H1 (cell line): ENCODE measurements around the gene MPHOSPH9. TPM values are rescaled to one million over a fixed set of nuclear protein-coding genes. Genes with fewer than 3 reads are reported as not detected.

Experiments used
- CTCF ChIA-PET: fragments of 300-600 bp; sonication (Branson Sonifier 250); formaldehyde crosslinking; loops from one replicate; lab custom pipeline; 2021; ENCODE audit not compliant: partially characterized antibody; lab: Charles Lee
- POLR2A ChIA-PET: fragments of 300-600 bp; sonication (Branson Sonifier 250); formaldehyde crosslinking; loops from one replicate; lab custom pipeline; 2021; ENCODE audit warnings: inconsistent platforms; ENCODE audit not compliant: partially characterized antibody; lab: Charles Lee
- DNase-seq, 2 experiments: peaks; one replicate each; pipeline versions ENCODE4 v3.0.0 to v3.0.0-alpha.2; 2010 to 2022; ENCODE audit warnings: low spot score in 2 of 2, low read depth in 1 of 2, mixed read lengths in 1 of 2
- FAIRE-seq: peaks from 2 replicates; lab custom pipeline; 2011; peaks lifted over from hg19 to GRCh38; lab: Jason Lieb, UNC
- H2AFZ ChIP-seq: 2 replicates; pipeline ENCODE4 v1.8.1; 2012; ENCODE audit warnings: low read length, inconsistent platforms
- H2AK5ac ChIP-seq: 2 replicates; pipeline ENCODE4 v1.6.1; 2013; ENCODE audit warnings: low read depth, low read length
- H2BK120ac ChIP-seq: replicated peaks from 2 replicates; pipeline ENCODE3; 2013; ENCODE audit warnings: low read depth, low read length, inconsistent platforms
- H2BK12ac ChIP-seq: 2 replicates; pipeline ENCODE4 v1.6.1; 2013; ENCODE audit warnings: low read depth, low read length
- H2BK15ac ChIP-seq: 2 replicates; pipeline ENCODE4 v1.6.1; 2013; ENCODE audit warnings: low read length
- H2BK20ac ChIP-seq: 2 replicates; pipeline ENCODE4 v1.6.1; 2013; ENCODE audit warnings: low read length
- H2BK5ac ChIP-seq: 2 replicates; pipeline ENCODE4 v1.6.1; 2013; ENCODE audit warnings: low read depth, low read length
- H3K14ac ChIP-seq: 2 replicates; pipeline ENCODE4 v1.6.1; 2013; ENCODE audit warnings: inconsistent platforms; ENCODE audit not compliant: insufficient read length
- H3K18ac ChIP-seq: 2 replicates; pipeline ENCODE4 v1.6.1; 2013; ENCODE audit warnings: low read length; ENCODE audit errors: extremely low read depth
- H3K23ac ChIP-seq: 2 replicates; pipeline ENCODE4 v1.6.1; 2013; ENCODE audit warnings: inconsistent platforms; ENCODE audit not compliant: insufficient read length
- H3K23me2 ChIP-seq: 2 replicates; pipeline ENCODE4 v1.6.1; 2013; ENCODE audit warnings: low read depth, low read length
- H3K27ac ChIP-seq: 2 replicates; pipeline ENCODE4 v1.6.1; 2011; ENCODE audit warnings: low read depth, low read length, inconsistent platforms
- H3K27me3 ChIP-seq, 4 experiments: replicated peaks in 1 of 4; 1 replicate in 1 of 4; 2 replicates in 3 of 4; pipeline versions ENCODE4 v1.6.1 to v1.8.1; 2011 to 2013; ENCODE audit warnings: low read length in 3 of 4, mild to moderate bottlenecking in 3 of 4, inconsistent platforms in 2 of 4, mixed read lengths in 2 of 4, moderate library complexity in 1 of 4; ENCODE audit not compliant: control insufficient read depth in 3 of 4, insufficient read depth in 3 of 4; ENCODE audit errors: extremely low read depth in 1 of 4
- H3K36me3 ChIP-seq, 4 experiments: 2 replicates each; pipeline versions ENCODE4 v1.6.1 to v1.8.1; 2011 to 2013; ENCODE audit warnings: mild to moderate bottlenecking in 4 of 4, low read length in 3 of 4, moderate library complexity in 2 of 4, control low read depth in 1 of 4, inconsistent platforms in 1 of 4; ENCODE audit not compliant: insufficient read depth in 4 of 4, control insufficient read depth in 2 of 4
- H3K4ac ChIP-seq: replicated peaks from 2 replicates; pipeline ENCODE3; 2013; ENCODE audit warnings: low read length, low read depth, mixed read lengths, inconsistent platforms; ENCODE audit not compliant: insufficient read length
- H3K4me1 ChIP-seq, 4 experiments: replicated peaks in 1 of 4; 1 replicate in 1 of 4; 2 replicates in 3 of 4; pipeline versions ENCODE4 v1.6.1 to v1.8.1; 2011 to 2013; ENCODE audit warnings: low read length in 3 of 4, inconsistent platforms in 2 of 4, mixed read lengths in 1 of 4; ENCODE audit not compliant: insufficient read depth in 4 of 4, control insufficient read depth in 3 of 4
- H3K4me2 ChIP-seq, 2 experiments: 2 replicates each; pipeline versions ENCODE4 v1.6.1 to v1.8.1; 2011 to 2013; ENCODE audit warnings: low read depth in 2 of 2, low read length in 2 of 2, control low read depth in 1 of 2, inconsistent platforms in 1 of 2, mild to moderate bottlenecking in 1 of 2; ENCODE audit not compliant: insufficient read depth in 1 of 2
- H3K4me3 ChIP-seq, 4 experiments: fragments of 200-600, 300-600 bp in 1 of 4; sonication (generic), shearing (Covaris generic), sonication (Bioruptor Twin) in 1 of 4; 2 replicates each; pipeline versions ENCODE4 v1.5.1 to v1.8.1; 2011 to 2016; ENCODE audit warnings: low read length in 4 of 4, low read depth in 3 of 4, control low read depth in 2 of 4, inconsistent platforms in 2 of 4, mild to moderate bottlenecking in 2 of 4, mixed read lengths in 1 of 4, moderate library complexity in 1 of 4; ENCODE audit not compliant: insufficient read depth in 2 of 4; ENCODE audit errors: extremely low read depth in 1 of 4
- H3K56ac ChIP-seq: replicated peaks from 2 replicates; pipeline ENCODE3; 2013; ENCODE audit warnings: low read depth, mild to moderate bottlenecking, mixed read lengths, low read length, inconsistent platforms; ENCODE audit not compliant: insufficient read length
- H3K79me1 ChIP-seq: 2 replicates; pipeline ENCODE4 v1.6.1; 2013; ENCODE audit warnings: low read depth, low read length, control low read depth
- H3K79me2 ChIP-seq, 2 experiments: 2 replicates each; pipeline versions ENCODE4 v1.6.1 to v1.8.1; 2012 to 2013; ENCODE audit warnings: low read length in 2 of 2, mild to moderate bottlenecking in 2 of 2, inconsistent platforms in 1 of 2; ENCODE audit not compliant: insufficient read depth in 2 of 2, control insufficient read depth in 1 of 2
- H3K9ac ChIP-seq, 4 experiments: replicated peaks in 1 of 4; 1 replicate in 1 of 4; 2 replicates in 3 of 4; pipeline versions ENCODE4 v1.6.1 to v1.8.1; 2011 to 2013; ENCODE audit warnings: low read depth in 3 of 4, low read length in 3 of 4, control low read depth in 2 of 4, mild to moderate bottlenecking in 2 of 4, moderate library complexity in 2 of 4, inconsistent platforms in 1 of 4; ENCODE audit errors: extremely low read depth in 1 of 4
- H3K9me3 ChIP-seq, 2 experiments: 2 replicates each; pipeline versions ENCODE4 v1.6.1 to v1.8.1; 2012 to 2013; ENCODE audit warnings: mild to moderate bottlenecking in 2 of 2, moderate library complexity in 2 of 2, control low read depth in 1 of 2, inconsistent platforms in 1 of 2, low read depth in 1 of 2, low read length in 1 of 2, mixed read lengths in 1 of 2; ENCODE audit not compliant: insufficient read depth in 2 of 2
- H4K20me1 ChIP-seq, 2 experiments: replicated peaks in 1 of 2; 2 replicates each; pipeline versions ENCODE3 to v1.8.1; 2011 to 2013; ENCODE audit warnings: inconsistent platforms in 2 of 2, low read length in 2 of 2, mild to moderate bottlenecking in 1 of 2; ENCODE audit not compliant: insufficient read depth in 2 of 2, control insufficient read depth in 1 of 2
- H4K5ac ChIP-seq: 2 replicates; pipeline ENCODE4 v1.6.1; 2013; ENCODE audit warnings: low read length, low read depth, mixed read lengths, inconsistent platforms; ENCODE audit not compliant: insufficient read length
- H4K8ac ChIP-seq: 2 replicates; pipeline ENCODE4 v1.8.0; 2013; ENCODE audit warnings: mild to moderate bottlenecking, moderate library complexity, low read length, inconsistent platforms; ENCODE audit not compliant: insufficient read depth; ENCODE audit errors: extremely low read depth
- H4K91ac ChIP-seq: replicated peaks from 2 replicates; pipeline ENCODE3; 2013; ENCODE audit warnings: low read length, mixed read lengths, inconsistent platforms; ENCODE audit not compliant: insufficient read length
- CHD2 ChIP-seq: IDR thresholded peaks from 2 replicates; pipeline ENCODE4 v1.6.1; 2012; ENCODE audit warnings: low read length, improper control_type of control experiment
- GABPA ChIP-seq: IDR thresholded peaks from 2 replicates; pipeline ENCODE4 v1.6.1; 2011; ENCODE audit warnings: mild to moderate bottlenecking, low read length, moderate library complexity, borderline replicate concordance; ENCODE audit not compliant: insufficient read depth
- KDM1A ChIP-seq: fragments of 200-600, 300-600 bp; sonication (generic); IDR thresholded peaks from 2 replicates; pipeline ENCODE4 v1.7.1; 2016; ENCODE audit warnings: mild to moderate bottlenecking, low read length, borderline replicate concordance
- SP1 ChIP-seq: IDR thresholded peaks from 2 replicates; pipeline ENCODE4 v1.6.1; 2011; ENCODE audit warnings: low read depth, low read length
- SRF ChIP-seq: IDR thresholded peaks from 2 replicates; pipeline ENCODE4 v1.6.1; 2011; ENCODE audit warnings: mild to moderate bottlenecking, low read depth, low read length, moderate library complexity
- WGBS, 2 experiments: shearing (Covaris generic) in 1 of 2; methylation state at CpG; one replicate each; pipeline versions ENCODE4 v1.1.6 to v1.1.7; 2013 to 2015; ENCODE audit warnings: low lambda C conversion rate in 2 of 2, mixed read lengths in 2 of 2, inconsistent platforms in 1 of 2, low coverage in 1 of 2, missing lambda C conversion rate in 1 of 2; ENCODE audit not compliant: insufficient replicate concordance in 2 of 2, insufficient coverage in 1 of 2, insufficient read length in 1 of 2; ENCODE audit errors: extremely low coverage in 1 of 2, missing lambda C conversion rate in 1 of 2; 5-methylcytosine and 5-hydroxymethylcytosine counted together
- polyA plus RNA-seq, 7 experiments: library from polyadenylated mRNA; depleted of rRNA in 3 of 7; stranded (reverse) in 5 of 7; unstranded in 2 of 7; fragments of >200 nt in 5 of 7; fragments of 200-250 nt in 2 of 7; gene quantifications; 1 replicate in 5 of 7; 2 replicates in 1 of 7; 4 replicates in 1 of 7; pipeline versions ENCODE4 v1.2.1 to v1.2.3, GENCODE V29; 2011 to 2013; ENCODE audit warnings: missing spikeins in 2 of 7, mixed read lengths in 2 of 7
- total RNA-seq: library from RNA; stranded (reverse); fragmentation: NEBNext Ultra II Directional; extraction: Animal tissue kit (Norgen Biotek cat#: 25700); gene quantifications from 2 replicates; pipeline ENCODE4 v1.2.1, GENCODE V29; 2021

The MPHOSPH9 gene
- total and polyA plus RNA-seq, 2 of the 8 experiments (the other 6 are each of a cell fraction or from before 2014, with no cell fraction given): 8.8 to 48.8 TPM

DNA sequence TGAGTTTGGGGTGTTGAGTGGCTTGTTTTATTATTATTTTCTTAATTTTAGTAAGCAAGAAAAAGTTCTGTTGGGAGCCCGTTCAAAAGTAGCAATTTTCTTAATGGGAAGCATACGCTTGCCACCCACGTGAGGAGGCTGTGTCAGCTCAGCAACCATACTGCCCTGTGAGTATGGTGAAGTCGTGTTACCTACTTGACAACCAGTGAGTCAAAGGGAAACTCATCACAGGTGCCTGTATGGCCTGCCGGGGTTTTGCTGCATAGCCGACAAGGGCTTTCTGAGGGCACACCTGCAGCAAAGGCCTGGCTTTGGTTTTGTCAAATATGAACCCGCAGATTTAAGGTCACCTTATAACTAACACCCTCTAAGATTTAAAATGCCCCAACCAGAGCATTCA lies 113.1 kb downstream of the MPHOSPH9 start:
- DNase-seq: no peak
- no peak overlapping the region for H2BK20ac ChIP-seq
- H2BK12ac ChIP-seq: no peak overlapping the region
- H2AFZ ChIP-seq: no peak overlapping the region
- peaks cover 0 to 4% (median 0%) of the 10 kb centered on the region in 4 experiments; a peak in 1 of 7 replicates for H3K27me3 ChIP-seq
- no peaks in the 10 kb centered on the region for H3K36me3 ChIP-seq
- H3K14ac ChIP-seq: no peak overlapping the region
- H2AK5ac ChIP-seq: no peak overlapping the region
- no peak overlapping the region for H4K8ac ChIP-seq
- H3K23ac ChIP-seq: no peak overlapping the region
- no peaks in the 10 kb centered on the region for H3K9me3 ChIP-seq
- no peak overlapping the region for H3K9ac ChIP-seq
- no peak overlapping the region for H2BK15ac ChIP-seq
- H3K79me2 ChIP-seq: no peaks in the 10 kb centered on the region
- no peak overlapping the region for H2BK5ac ChIP-seq
- no peak overlapping the region for H3K56ac ChIP-seq
- no peaks in the 10 kb centered on the region for H3K23me2 ChIP-seq
- no peak overlapping the region for H3K18ac ChIP-seq
- no peak overlapping the region for H3K27ac ChIP-seq
- ChIA-PET CTCF (interaction anchor here (1.1 to 2.0 kb wide), 2 partner anchors 9 to 77 kb away, joined by 3 to 9 read pairs; no protein-coding TSS in a partner anchor), POLR2A (interaction anchor here (1.4 to 1.5 kb wide), 2 partner anchors 9 to 17 kb away, joined by 3 to 4 read pairs; no protein-coding TSS in a partner anchor)
- H3K4me1 ChIP-seq: peaks cover 0 to 3% (median 0%) of the 10 kb centered on the region in 4 experiments; a peak in 2 of 7 replicates
- no peak overlapping the region for H3K4me3 ChIP-seq
- 90% methylated on average over 7 of the region's 7 CpGs; no CpG with 5 or more reads in 1 of the 2 experiments for WGBS, 2 experiments
- no peak overlapping the region for H2BK120ac ChIP-seq
- no peak overlapping the region for H3K4ac ChIP-seq
- peaks cover 0 to 2% of the 10 kb centered on the region in 2 experiments for H4K20me1 ChIP-seq
- H3K4me2 ChIP-seq: no peak overlapping the region
- no peak overlapping the region for H4K5ac ChIP-seq
- no peak overlapping the region for H4K91ac ChIP-seq
- FAIRE-seq: no peak
- no peaks in the 10 kb centered on the region for H3K79me1 ChIP-seq
- TF ChIP-seq SRF (no peak), GABPA (no peak), KDM1A (no peak), SP1 (no peak), CHD2 (no peak)
